Forelimb muscle (tissue), 1 donor: ENCODE data around the gene SLC26A11. TPM values are rescaled to one million over a fixed set of nuclear protein-coding genes. Genes with fewer than 3 reads are reported as not detected.

Experiments
- DNase-seq: peaks from one replicate; pipeline ENCODE4 v3.0.0-alpha.2; 2013; ENCODE audit warnings: low read depth
- polyA plus RNA-seq: library from polyadenylated mRNA; unstranded; fragments of 120-200 nt; gene quantifications from one replicate; pipeline ENCODE4 v1.2.1, GENCODE V29; 2013; ENCODE audit not compliant: insufficient read length

Gene SLC26A11
- polyA plus RNA-seq, result 8.1 TPM

GRCh38 chr17:80220054-80220735 is at the start of gene SLC26A11, which contains the start of gene SGSH:
TSS of gene SLC26A11 (plus strand) at chr17:80220427. CDS start at chr17:80221561, 1,134 bp downstream.
TSS of gene SGSH (minus strand) at chr17:80220333. CDS start at chr17:80220313, 20 bp downstream.
- no peak for DNase-seq

- DNase-seq, result no peak
Observed at GRCh38 chr17:80171681-80172080, 48.5 kb upstream of the SLC26A11 start.

GRCh38 chr17:80173126-80173525 is 47.1 kb upstream of the SLC26A11 start:
- DNase-seq, result no peak

GRCh38 chr17:80173916-80174315 is 46.3 kb upstream of the SLC26A11 start:
- no peak for DNase-seq

- DNase-seq, result no peak
Observed at GRCh38 chr17:80176757-80177156, 43.5 kb upstream of the SLC26A11 start.

GRCh38 chr17:80177986-80178595 is 42.1 kb upstream of the SLC26A11 start:
- no peak for DNase-seq

- no peak for DNase-seq
Observed at GRCh38 chr17:80180192-80180591, 40.0 kb upstream of the SLC26A11 start.

- DNase-seq, result no peak
Observed at GRCh38 chr17:80181431-80181830, 38.8 kb upstream of the SLC26A11 start.

- no peak for DNase-seq
Observed at GRCh38 chr17:80182118-80182844, 37.9 kb upstream of the SLC26A11 start.

- DNase-seq, result no peak
Observed at GRCh38 chr17:80182845-80183223, 37.4 kb upstream of the SLC26A11 start.

- DNase-seq, result no peak
Observed at GRCh38 chr17:80183581-80184422, 36.4 kb upstream of the SLC26A11 start.

GRCh38 chr17:80184423-80184714 is 35.9 kb upstream of the SLC26A11 start:
- DNase-seq, result no peak

GRCh38 chr17:80185968-80186367 is 34.3 kb upstream of the SLC26A11 start:
- DNase-seq, result no peak

GRCh38 chr17:80187090-80187489 is 33.1 kb upstream of the SLC26A11 start:
- DNase-seq, result no peak

- no peak for DNase-seq
Observed at GRCh38 chr17:80187515-80187941, 32.7 kb upstream of the SLC26A11 start.

- DNase-seq, result no peak
Observed at GRCh38 chr17:80189611-80190010, 30.6 kb upstream of the SLC26A11 start.

- no peak for DNase-seq
Observed at GRCh38 chr17:80190716-80191115, 29.5 kb upstream of the SLC26A11 start.

- DNase-seq, result no peak
Observed at GRCh38 chr17:80191192-80191591, 29.0 kb upstream of the SLC26A11 start.

- no peak for DNase-seq
Observed at GRCh38 chr17:80191865-80192661, 28.2 kb upstream of the SLC26A11 start.

- DNase-seq, result no peak
Observed at GRCh38 chr17:80195141-80195540, 25.1 kb upstream of the SLC26A11 start.
